Caki2 (cell line): ENCODE results near the gene OR5AP2. TPM values are rescaled to one million over a fixed set of nuclear protein-coding genes. Genes with fewer than 3 reads are reported as not detected.
"Not testable (repeated sequence)": the region's sequence is repeated elsewhere in the genome, so short reads cannot be mapped to it uniquely, and the experiment has no call there.

Experiments used
- DNase-seq: peaks from one replicate; pipeline ENCODE4 v3.0.0-alpha.2; 2015; ENCODE audit warnings: low read depth
- in situ Hi-C: cut with HindIII; loops from 2 replicates; pipeline ENCODE4 v1.10.0; 2016; ENCODE audit warnings: low sequenced_read_pairs, low pct_unique_long_range_greater_than_20kb, mixed read lengths
- total RNA-seq: library from RNA; depleted of rRNA; stranded (reverse); fragments of >200 nt; shearing (Covaris generic); gene quantifications from 2 replicates; pipeline ENCODE4 v1.2.3, GENCODE V29; 2014; ENCODE audit warnings: low replicate concordance; rRNA removed

The OR5AP2 gene
- not detected in 2 replicates for total RNA-seq

DNA sequence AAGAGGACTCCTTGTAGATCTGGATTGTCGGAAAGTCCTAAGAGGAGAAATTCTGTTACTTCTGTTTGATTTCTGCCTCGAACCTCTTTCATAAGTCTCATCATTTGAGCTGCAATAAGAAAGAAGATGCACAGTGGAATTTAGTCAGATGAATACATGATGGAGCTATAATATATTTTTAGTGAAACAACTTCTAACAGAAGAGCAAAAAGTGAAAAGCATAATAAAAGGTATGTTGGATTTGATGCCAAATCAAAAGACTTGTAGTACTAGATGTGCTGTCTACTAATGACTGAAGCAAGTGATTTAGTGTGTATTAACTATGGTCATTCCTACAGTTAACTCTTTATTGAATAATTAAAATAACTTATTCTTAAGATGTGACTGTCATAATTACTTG is at the start of gene OR5AP2:
Gene OR5AP2 (minus strand): TSS at position 101 of the 400 bp plus-strand sequence. CDS start 0 bp downstream, at position 101.
- in situ Hi-C loops, result no loop called here
- no peak for DNase-seq

DNA sequence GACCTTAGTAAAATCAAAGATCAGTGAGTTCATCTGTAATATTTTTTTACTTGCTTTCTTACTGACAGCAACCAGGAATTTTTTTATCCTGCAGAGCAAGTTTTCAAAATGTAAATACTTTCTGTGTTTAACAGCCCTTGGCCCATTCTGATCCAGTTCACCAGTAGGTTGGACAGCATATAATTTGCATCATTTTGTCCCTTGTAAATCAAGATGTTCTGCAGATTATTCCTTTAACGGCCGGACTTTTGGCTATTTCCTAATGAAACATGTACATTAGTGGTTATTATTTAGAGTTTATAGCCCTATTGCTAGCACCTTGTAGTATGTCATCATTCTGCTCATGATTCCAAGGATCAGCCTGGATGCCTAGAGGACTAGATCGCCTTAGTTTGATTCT is 48.9 kb upstream of the OR5AP2 start:
- in situ Hi-C loops, DNase-seq: not testable (repeated sequence)

DNA sequence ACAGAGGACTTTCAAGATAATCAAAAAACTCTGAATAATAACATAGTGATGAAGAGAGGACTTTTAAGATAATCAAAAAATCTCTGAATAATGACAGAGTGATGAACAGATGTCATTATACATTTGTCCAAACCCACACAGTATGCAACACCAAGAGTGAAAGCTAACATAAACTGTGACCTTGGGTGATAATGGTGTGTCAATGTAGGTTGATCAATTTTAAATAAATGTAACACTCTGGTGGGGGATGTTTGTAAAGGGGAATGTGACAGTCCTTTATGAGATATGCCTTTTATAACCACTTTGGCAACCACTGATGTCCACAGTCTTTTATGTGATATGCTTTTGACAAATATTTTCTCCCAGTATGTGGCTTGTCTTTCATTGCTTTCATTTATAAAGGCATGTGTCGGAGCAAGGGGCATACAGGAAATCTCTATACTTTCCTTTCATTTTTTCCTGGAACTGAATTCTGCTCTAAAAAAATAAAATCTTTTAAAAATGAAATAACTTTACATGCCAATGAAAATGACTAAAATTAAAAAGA is 46.4 kb upstream of the OR5AP2 start:
- in situ Hi-C loops, result no loop called here
- DNase-seq, result no peak

DNA sequence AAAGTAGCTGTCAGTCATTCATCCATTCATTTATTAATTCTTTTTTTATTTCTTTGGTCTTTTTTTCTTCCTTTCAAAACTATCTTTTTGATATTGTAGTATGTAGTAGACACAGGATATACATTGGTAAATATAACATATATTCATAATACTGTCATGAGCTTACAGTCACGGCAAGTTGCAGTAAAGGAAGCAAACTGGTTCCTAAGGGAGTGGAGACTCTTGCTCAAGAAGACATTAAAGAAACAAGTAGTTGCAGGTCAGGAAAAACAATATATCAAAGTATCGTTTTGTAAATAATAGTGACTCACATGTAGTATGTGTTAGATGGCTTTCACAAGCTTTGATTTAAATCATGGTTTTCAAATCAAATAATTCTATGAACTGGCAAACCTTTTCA is 28.7 kb upstream of the OR5AP2 start:
- no peak for DNase-seq
- in situ Hi-C loops, result no loop called here

DNA sequence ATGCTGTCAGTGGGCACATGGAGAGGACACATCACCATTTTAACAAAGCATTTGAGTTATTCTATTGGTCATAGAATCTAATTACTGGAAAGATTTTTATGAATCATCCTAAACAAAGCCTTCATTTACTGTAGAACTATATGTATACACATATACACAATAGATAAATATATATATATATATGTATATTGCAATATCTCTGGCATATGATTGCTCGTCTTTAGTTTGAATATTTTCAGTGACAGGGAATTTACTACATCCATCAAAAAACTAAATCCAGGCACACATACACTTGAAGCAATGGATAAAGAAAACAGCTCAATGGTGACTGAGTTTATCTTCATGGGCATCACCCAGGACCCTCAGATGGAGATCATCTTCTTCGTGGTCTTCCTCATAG is 21.1 kb upstream of the OR5AP2 start, which contains the start of gene OR5AR1:
Gene OR5AR1 (plus strand): TSS at position 301 of the 400 bp plus-strand sequence. CDS start 0 bp downstream, at position 301.
- in situ Hi-C loops, result no loop called here
- DNase-seq, result no peak

DNA sequence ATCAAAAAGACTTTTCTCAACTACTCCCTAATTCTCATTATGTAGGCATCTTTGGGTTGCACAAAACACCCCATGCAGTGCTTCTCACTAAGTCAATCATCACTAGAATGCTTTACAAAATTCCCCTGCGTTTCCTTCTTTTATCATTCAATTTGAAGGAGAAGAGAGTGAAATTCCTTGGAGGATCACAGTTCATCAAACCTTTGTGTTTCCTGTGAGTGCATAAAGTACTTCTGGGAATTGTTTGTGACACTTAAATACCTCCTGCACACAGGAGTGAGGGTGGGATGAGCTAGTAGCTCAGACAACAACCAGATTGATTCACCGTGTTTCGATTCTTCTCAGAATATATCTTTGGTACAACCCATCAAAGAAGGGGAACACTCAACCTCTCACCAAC is 17.5 kb upstream of the OR5AP2 start:
- in situ Hi-C loops, result no loop called here
- no peak for DNase-seq

DNA sequence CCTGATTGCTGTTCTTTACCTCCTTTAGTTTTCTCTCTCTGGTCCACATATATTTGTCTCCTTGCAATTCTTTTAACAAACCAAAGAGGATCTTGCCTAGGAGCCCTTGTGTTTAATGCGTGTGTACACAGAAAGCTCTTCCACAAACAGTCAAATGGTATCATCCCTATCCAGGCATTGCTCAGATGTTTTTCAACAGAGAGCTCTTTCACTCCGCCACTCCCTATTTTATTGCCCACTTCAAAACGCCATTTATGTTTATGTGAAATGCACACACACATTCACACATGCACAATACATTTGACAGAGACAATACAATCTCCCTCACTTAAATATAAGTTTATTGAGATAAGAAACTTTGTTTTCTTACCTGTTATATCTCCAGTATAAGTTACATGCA is 4.7 kb downstream of the OR5AP2 start:
- DNase-seq, result no peak
- in situ Hi-C loops, result no loop called here

DNA sequence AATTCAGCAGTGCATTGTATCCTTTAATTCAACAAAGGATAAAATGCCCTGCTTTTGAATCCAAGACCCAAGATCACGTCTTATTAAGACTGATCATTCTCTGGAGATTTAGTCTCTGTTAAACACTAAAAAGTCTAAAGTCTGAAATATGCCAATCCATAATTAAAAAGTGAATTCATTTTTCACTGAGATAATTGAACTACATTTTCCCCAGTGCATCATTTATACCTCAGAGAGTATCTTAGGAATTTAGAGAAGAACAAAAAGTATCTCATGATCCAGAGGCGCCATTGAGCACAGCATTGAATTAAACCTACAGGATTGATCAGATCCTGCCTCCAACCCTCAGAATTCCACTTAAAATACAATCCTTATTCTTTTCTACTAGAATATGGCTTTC is 5.4 kb downstream of the OR5AP2 start:
- in situ Hi-C loops, result no loop called here
- no peak for DNase-seq

DNA sequence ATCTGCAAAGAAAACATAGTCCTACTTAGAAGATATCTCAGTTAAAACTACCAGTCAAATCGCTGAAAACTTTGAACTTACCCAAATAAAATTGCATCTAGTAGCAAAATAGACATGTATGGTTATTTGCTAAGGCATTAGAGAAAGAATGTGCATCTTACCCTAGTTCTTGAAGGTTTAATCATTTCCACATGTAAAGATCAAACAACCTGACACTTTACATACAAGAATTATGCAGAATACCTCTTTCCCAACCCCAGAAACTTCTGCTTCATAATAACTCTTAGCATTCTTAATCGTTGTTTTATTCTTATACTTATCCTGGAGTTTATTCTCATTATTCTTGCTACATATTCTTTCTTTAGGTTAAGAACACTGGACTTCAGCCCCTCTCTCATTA is 9.9 kb downstream of the OR5AP2 start:
- DNase-seq, result no peak
- in situ Hi-C loops, result no loop called here

DNA sequence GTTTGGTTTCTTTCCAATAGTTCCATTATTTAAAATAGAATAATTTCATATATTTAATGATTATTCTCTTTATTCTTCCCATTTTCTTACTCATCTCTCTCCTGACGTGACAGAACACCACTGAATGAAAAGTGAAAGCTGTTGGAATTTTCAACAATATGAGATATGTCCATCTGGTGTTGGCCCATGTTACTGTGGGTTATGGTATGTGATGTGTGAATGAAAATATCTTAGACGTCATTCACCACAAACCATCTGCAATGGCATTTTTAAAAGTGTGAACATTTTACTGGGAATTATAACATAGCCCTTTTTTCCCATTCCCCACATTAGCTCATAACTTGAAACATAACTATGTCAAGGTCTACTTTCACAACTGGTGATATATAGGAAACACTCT is 16.3 kb downstream of the OR5AP2 start:
- in situ Hi-C loops, result no loop called here
- no peak for DNase-seq

DNA sequence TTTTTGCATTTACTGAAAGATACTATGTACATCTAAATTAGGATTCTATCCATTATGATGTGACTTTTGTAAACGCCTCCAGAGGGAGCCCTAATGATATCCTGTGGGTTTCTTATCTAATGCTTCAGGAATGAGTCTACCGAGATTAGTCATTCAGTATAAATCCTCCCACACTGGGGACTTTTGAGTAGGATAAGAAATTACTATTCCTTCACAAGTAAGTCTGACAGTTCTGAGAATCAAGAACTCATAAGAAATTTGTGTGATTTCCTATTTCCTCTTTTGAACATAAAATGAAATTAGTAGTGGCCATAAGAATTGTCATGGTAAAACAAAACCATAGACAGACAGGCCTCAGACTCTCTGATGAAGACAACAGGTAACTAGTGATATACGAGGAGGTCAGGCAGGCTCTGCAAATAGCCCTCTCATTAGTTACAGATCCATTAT is 17.6 kb downstream of the OR5AP2 start:
- in situ Hi-C loops, result no loop called here

DNA sequence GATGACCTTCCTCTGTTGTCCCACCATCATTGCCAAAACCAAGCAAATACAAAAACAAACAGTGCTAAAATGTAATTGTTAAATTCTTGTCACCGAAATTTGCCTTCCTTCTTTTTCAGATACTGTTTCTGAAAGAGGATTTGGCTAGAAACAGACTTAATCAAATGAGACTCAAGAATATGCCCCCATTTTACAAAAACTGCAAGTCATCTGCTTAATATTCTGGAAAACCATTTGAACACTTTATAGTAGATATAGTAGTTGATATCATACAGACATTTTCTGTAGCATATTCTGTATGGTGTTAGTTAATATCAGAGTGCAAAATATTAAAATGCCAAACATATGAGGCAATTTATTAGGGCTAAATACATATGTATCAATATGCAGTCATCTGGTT is 31.1 kb downstream of the OR5AP2 start:
- in situ Hi-C loops, result no loop called here
- DNase-seq, result no peak

More for the DNA sequence above, 17.6 kb downstream of the OR5AP2 start:
- DNase-seq, result peak; percentile 39

DNA sequence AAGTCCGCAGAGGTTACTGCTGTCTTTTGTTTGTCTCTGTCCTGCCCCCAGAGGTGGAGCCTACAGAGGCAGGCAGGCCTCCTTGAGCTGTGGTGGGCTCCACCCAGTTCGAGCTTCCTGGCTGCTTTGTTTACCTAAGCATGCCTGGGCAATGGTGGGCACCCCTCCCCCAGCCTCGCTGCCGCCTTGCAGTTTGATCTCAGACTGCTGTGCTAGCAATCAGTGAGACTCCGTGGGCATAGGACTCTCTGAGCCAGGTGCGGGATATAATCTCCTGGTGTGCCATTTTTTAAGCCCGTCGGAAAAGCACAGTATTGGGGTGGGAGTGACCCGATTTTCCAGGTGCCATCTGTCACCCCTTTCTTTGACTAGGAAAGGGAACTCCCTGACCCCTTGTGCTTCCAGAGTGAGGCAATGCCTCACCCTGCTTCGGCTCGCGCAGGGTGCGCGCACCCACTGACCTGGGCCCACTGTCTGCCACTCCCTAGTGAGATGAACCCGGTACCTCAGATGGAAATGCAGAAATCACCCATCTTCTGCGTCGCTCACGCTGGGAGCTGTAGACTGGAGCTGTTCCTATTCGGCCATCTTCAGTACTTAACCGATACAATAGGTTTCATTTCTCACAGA is 50.0 kb downstream of the OR5AP2 start:
- DNase-seq, in situ Hi-C loops: not testable (repeated sequence)

Other genes starting within 250 kb of the OR5AP2 start
- gene OR5AL1, start 229.7 kb downstream of the OR5AP2 start, total RNA-seq, result not detected in 2 replicates
- not detected in 2 replicates for gene OR5M3, start 169.1 kb downstream of the OR5AP2 start, total RNA-seq
- gene OR5M8, start 151.1 kb downstream of the OR5AP2 start, total RNA-seq, result not detected in 2 replicates
- not detected in 2 replicates for gene OR5M11, start 99.2 kb downstream of the OR5AP2 start, total RNA-seq
- gene OR5M10, start 64.7 kb downstream of the OR5AP2 start, total RNA-seq, result not detected in 2 replicates
- not detected in 2 replicates for gene OR5M1, start 27.6 kb downstream of the OR5AP2 start, total RNA-seq
- gene OR5AR1, start 21.2 kb upstream of the OR5AP2 start, total RNA-seq, result not detected in 2 replicates
- gene OR9G1, start 56.7 kb upstream of the OR5AP2 start, total RNA-seq, result not detected in 2 replicates
- not detected in 2 replicates for gene OR9G4, start 106.3 kb upstream of the OR5AP2 start, total RNA-seq